GM12892 (cell line): ENCODE measurements around the gene DDO.

Experiments
- POLR2A ChIP-seq: IDR thresholded peaks from 2 replicates; pipeline ENCODE4 v1.6.1; 2011; ENCODE audit warnings: low read depth, low read length, control low read depth
- POLR2AphosphoS5 ChIP-seq: IDR thresholded peaks from 2 replicates; pipeline ENCODE4 v1.6.1; 2011; ENCODE audit warnings: low read depth, low read length, control low read depth
- TAF1 ChIP-seq: IDR thresholded peaks from 2 replicates; pipeline ENCODE4 v1.6.1; 2011; ENCODE audit warnings: low read depth, mild to moderate bottlenecking, control low read depth, low read length, borderline replicate concordance

GRCh38 chr6:110404607-110405006 is 10.8 kb downstream of the DDO start:
- TF ChIP-seq TAF1, result no peak
- no peak for TF ChIP-seq POLR2A
- no peak for TF ChIP-seq POLR2AphosphoS5
